ENCODE measurements around the gene CEP85L.
A peak's percentile ranks its signal among the peaks of the same experiment; 100 is the strongest.

The CEP85L gene

GRCh38 chr6:118565311-118565960 is 86.0 kb downstream of the CEP85L start:
- Histone ChIP-seq H3K9me3 (ENCODE audit: insufficient read depth, low read length) (no peaks in the 10 kb centered on the region), H3K9me2 (replicated peaks; ENCODE audit: insufficient read depth, low read length) (no peaks in the 10 kb centered on the region), H3K36me3 (ENCODE audit: low read length) (no peaks in the 10 kb centered on the region), H3K27ac (ENCODE audit: low read depth, low read length) (no peak overlapping the region), H3F3A (ENCODE audit: insufficient read depth) (no peaks in the 10 kb centered on the region), H2AFZ (ENCODE audit: low read depth, low read length, severe bottlenecking) (peak overlapping the region; percentile 77), H3K79me2 (ENCODE audit: insufficient read depth, low read length) (no peaks in the 10 kb centered on the region), H3K4me2 (ENCODE audit: low read depth, low read length, poor library complexity, severe bottlenecking) (peak overlapping the region; percentile 13), H4K20me1 (ENCODE audit: low read depth, low read length) (no peaks in the 10 kb centered on the region), H3K9ac (ENCODE audit: low read length) (no peak overlapping the region), H3K27me3 (ENCODE audit: low read length) (no peaks in the 10 kb centered on the region), H3K4me3 (ENCODE audit: insufficient read depth, low read length, poor library complexity, severe bottlenecking) (no peak overlapping the region)
- TF ChIP-seq EZH2phosphoT487 (conservative IDR thresholded peaks at IDR 0.05; ENCODE audit: low read length) (no peak), CTCF (IDR thresholded peaks at IDR 0.05; ENCODE audit: insufficient read depth, low read length, poor library complexity, severe bottlenecking) (peak; percentile 50)

GRCh38 chr6:118562959-118563358 is 88.4 kb downstream of the CEP85L start:
- no peak overlapping the region for H3K27ac ChIP-seq (ENCODE audit: low read depth, low read length)
- H3K79me2 ChIP-seq (ENCODE audit: insufficient read depth, low read length), result no peaks in the 10 kb centered on the region
- no peaks in the 10 kb centered on the region for H3K9me2 ChIP-seq (replicated peaks; ENCODE audit: insufficient read depth, low read length)
- no peaks in the 10 kb centered on the region for H3F3A ChIP-seq (ENCODE audit: insufficient read depth)
- H3K27me3 ChIP-seq (ENCODE audit: low read length), result no peaks in the 10 kb centered on the region
- H4K20me1 ChIP-seq (ENCODE audit: low read depth, low read length), result no peaks in the 10 kb centered on the region
- no peaks in the 10 kb centered on the region for H3K36me3 ChIP-seq (ENCODE audit: low read length)
- H3K4me2 ChIP-seq (ENCODE audit: low read depth, low read length, poor library complexity, severe bottlenecking), result no peak overlapping the region
- H2AFZ ChIP-seq (ENCODE audit: low read depth, low read length, severe bottlenecking), result no peak overlapping the region
- TF ChIP-seq EZH2phosphoT487 (conservative IDR thresholded peaks at IDR 0.05; ENCODE audit: low read length) (no peak), CTCF (IDR thresholded peaks at IDR 0.05; ENCODE audit: insufficient read depth, low read length, poor library complexity, severe bottlenecking) (no peak)
- no peak overlapping the region for H3K4me3 ChIP-seq (ENCODE audit: insufficient read depth, low read length, poor library complexity, severe bottlenecking)
- no peak overlapping the region for H3K9ac ChIP-seq (ENCODE audit: low read length)
- no peaks in the 10 kb centered on the region for H3K9me3 ChIP-seq (ENCODE audit: insufficient read depth, low read length)

- Histone ChIP-seq H3K9ac (ENCODE audit: low read length) (no peak overlapping the region), H3K9me3 (ENCODE audit: insufficient read depth, low read length) (no peaks in the 10 kb centered on the region), H3K27me3 (ENCODE audit: low read length) (no peaks in the 10 kb centered on the region), H3K27ac (ENCODE audit: low read depth, low read length) (no peak overlapping the region), H4K20me1 (ENCODE audit: low read depth, low read length) (no peaks in the 10 kb centered on the region), H3K79me2 (ENCODE audit: insufficient read depth, low read length) (no peaks in the 10 kb centered on the region), H3K4me3 (ENCODE audit: insufficient read depth, low read length, poor library complexity, severe bottlenecking) (no peak overlapping the region), H3K9me2 (replicated peaks; ENCODE audit: insufficient read depth, low read length) (no peaks in the 10 kb centered on the region), H3K4me2 (ENCODE audit: low read depth, low read length, poor library complexity, severe bottlenecking) (no peak overlapping the region), H2AFZ (ENCODE audit: low read depth, low read length, severe bottlenecking) (no peak overlapping the region), H3K36me3 (ENCODE audit: low read length) (no peaks in the 10 kb centered on the region), H3F3A (ENCODE audit: insufficient read depth) (no peaks in the 10 kb centered on the region)
- TF ChIP-seq EZH2phosphoT487 (conservative IDR thresholded peaks at IDR 0.05; ENCODE audit: low read length) (no peak), CTCF (IDR thresholded peaks at IDR 0.05; ENCODE audit: insufficient read depth, low read length, poor library complexity, severe bottlenecking) (no peak)
Observed at GRCh38 chr6:118562248-118562647, 89.1 kb downstream of the CEP85L start.
